Measurements from ENCODE around the gene OR10G4.
"Not testable (repeated sequence)": the region's sequence is repeated elsewhere in the genome, so short reads cannot be mapped to it uniquely, and the experiment has no call there.

- TF ChIP-seq ZNF274 (IDR thresholded peaks at IDR 0.05; ENCODE audit: low read depth, low read length); POLR2A (IDR thresholded peaks at IDR 0.05; ENCODE audit: borderline replicate concordance, extremely low read depth, insufficient read depth, insufficient read length); CTCF (IDR thresholded peaks at IDR 0.05 in 2 of 3, conservative IDR thresholded peaks at IDR 0.05 in 1 of 3; ENCODE audit: borderline replicate concordance in 1 of 3, insufficient read depth in 1 of 3, low read depth in 2 of 3, low read length in 2 of 3): not testable (repeated sequence)
- TF ChIP-seq, protein P1, sequence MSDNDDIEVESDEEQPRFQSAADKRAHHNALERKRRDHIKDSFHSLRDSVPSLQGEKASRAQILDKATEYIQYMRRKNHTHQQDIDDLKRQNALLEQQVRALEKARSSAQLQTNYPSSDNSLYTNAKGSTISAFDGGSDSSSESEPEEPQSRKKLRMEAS (IDR thresholded peaks at IDR 0.05), result not testable (repeated sequence)
These were observed 3.0 kb downstream of the OR10G4 start for GRCh38 chr11:124015837-124016236.

Measured in HCT116 (cell line).